GM21737 (cell line): ENCODE results near the gene AGAP1.

Source experiments
- ATAC-seq: cut with Tn5 transposase; IDR thresholded peaks from one replicate; pipeline ENCODE4 v1.9.1; 2021; ENCODE audit warnings: mild to moderate bottlenecking, moderate library complexity; ENCODE audit not compliant: unreplicated experiment

AGAP1 gene

DNA sequence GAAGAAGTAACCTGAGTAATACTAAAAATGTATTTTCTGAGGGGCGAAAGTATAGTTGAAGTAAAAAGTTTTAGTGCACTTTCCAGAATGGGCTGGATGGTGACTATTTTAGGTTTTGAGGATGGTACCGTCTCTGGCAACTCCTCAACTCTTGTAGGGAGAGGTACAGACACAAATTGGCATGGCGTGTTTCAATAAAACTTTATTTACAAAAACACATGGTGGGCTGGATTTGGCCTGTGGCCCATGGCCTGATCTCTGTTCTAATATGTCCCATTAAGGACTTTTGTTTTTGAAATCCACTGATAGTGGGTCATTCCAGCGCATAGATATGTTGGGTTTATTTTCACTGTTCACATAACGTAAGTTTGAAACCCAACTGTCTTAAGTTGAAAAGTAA, 132.8 kb downstream of the AGAP1 start:
- no peak for ATAC-seq

DNA sequence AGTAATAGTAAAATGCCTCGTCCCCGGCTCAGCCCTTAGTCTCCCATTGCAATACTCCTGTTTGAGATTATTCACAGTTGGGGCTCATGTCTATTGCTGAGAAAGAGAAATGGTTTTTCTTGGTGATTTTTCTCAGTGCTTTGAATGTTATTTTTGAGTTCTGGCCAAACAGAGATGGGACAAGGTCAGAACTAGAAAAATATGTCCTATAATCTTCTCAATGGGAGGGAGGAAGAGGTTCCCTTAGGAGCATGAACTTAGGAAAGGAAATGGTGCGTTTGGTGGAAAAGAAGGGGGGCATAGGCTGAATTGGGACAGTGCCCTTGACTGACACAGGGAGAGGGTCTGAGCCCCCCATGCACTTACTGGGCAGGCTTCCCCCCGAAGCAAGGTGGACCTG, 133.8 kb downstream of the AGAP1 start:
- no peak for ATAC-seq

DNA sequence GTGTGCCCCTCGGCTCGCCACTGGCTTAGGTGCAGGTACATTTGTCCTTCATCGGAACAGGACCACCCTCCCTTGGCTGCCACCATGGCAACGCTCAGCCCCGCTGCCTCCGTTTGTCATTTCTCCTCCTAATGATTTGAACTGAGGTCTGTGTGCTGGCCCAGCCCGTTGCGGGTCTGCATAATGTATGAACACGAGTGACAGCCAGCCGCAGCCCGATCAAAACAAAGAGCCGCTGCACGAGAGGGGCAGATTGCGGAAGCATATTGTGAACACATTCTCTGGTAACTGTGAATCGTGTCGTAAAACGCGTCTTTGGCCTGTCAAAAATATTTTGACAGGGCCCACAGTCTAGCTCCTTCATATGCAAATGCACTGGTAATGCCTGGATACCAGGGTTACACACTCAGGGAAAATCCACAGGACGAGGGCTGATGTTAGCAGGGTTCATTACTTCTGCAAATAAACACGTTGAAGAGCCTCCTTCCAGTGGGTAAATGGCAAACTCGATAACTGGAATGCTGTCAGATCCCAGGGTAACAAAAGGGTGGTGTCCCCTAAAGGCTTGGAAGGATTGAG, 137.0 kb downstream of the AGAP1 start:
- no peak for ATAC-seq

DNA sequence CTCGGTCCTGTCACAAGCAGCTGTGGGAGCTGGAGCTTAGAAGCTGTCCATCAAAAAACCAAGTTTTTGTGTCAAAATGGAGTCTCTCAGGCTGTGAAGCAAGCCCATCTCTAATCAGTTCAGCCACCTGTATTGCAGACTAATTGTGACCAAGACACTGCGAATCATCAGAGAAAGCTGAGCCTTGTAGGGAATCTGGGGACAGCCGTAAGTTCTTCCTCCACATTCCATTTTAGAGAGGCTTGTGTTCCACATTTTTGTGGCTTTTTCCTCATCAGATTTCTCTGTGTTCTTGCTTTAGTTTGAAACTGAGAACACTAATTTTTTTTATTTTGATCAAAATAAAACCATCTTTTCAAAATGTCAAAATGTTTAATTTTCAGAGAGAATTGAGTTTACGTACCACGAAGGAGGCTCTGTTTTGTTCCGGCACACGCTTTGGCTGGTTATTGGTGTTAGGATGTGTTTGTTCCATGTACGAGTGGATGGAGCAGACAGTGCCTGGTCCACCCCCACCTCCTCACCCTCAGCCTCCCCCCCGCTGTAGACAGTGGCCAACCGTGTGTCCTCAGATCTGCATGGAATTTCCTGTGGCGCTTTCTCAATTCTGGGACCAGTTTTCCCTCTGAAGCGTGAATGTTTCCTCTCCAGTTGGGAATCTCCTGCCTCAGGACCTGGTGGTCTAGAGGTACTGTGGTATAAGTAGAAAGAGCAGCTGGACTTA, 140.8 kb downstream of the AGAP1 start:
- no peak for ATAC-seq

DNA sequence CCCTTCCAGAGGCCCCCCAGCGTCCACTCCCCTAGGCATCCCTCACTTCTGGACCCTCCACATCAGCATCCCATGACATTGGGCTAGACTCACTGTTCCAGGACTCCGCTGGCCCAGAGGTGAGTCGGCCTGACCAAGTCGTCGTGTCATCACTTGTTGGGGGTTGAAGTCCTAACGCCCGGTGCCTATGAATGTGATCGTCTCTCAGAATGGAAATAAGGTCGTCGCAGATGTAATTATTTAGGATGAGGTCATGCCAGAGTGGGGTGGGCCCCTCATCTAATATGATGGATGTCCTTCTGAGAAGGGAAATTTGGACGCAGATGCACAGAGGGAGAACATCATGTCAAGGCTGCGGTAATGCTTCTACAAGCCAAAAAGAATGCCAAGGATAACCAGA, 142.7 kb downstream of the AGAP1 start:
- ATAC-seq, result no peak

DNA sequence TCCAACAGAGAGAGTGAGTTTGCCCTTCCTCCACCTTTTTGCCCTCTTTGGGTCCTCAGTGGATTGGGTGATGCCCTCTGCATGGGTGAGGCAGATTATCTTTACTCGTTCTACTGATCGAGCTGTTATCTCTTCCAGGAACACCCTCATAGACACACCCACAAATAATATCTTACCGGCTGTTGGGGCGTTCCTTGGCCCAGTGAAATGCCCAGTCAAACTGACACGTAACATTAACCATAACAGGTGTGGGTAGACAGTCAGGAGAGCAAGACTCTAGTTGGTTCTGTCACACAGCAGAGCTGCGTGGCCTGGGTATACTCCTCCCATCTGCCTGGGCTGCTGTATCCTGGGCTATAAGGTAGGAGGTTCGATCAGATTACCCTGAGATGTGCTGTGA, 144.1 kb downstream of the AGAP1 start:
- no peak for ATAC-seq

DNA sequence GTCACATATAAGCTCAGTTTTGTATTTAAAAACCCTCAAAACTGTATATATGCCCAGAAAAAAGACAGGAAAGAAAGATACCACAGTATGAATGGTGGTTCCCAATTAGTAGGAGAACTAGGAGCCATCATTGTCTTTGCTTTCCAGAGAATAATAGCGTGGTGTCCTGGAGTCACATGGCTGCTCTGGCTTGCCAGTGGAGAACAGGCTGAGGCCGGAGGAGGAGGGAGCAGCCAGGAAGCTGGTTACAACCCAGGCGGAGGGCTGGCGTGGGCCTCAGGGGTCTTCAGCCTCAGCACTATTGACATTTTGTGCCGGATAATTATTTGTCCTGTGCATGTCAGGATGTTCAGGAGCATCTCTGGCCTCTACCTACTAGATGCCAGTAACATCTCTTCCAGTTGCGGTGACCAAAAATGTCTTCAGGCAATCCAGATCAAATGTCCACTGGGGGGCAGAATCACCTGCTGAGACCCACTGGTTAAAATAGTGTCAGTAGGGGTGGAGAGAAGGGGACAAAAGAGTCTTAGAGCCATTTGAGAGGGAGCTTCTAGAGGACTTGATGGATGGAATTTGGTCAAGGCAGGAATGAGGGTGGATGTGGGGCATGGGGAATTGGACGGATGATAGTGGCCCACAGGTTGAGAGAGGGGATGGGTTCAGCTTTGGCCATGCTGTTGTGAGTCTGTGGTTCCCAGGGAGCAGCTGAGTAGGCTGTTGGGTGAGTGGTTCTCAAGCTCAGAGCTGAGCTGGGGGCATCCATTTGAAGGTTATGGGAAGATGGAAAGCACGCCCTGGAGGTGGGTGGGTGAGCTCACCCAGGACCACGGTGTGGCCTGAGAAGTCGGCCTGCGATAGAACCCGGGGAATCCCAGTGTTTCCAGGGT, 144.9 kb downstream of the AGAP1 start:
- ATAC-seq, result no peak

DNA sequence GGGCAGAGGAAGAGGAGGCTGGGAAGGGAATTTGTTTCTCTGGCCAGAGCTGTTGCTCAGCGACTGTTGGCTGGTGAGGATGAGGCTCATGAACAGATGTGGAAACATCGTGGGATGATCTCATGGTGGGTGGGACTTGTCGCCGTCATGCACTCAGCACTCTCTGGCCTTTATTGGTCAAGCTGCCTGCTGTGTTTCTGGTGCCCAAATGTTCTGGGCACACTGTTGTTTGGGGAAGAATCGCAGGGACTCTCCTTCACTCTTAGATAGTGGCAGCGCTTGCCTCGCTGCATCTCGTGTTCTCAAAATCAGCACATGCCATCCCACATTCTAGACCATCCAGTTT, 145.6 kb downstream of the AGAP1 start:
- ATAC-seq, result no peak

DNA sequence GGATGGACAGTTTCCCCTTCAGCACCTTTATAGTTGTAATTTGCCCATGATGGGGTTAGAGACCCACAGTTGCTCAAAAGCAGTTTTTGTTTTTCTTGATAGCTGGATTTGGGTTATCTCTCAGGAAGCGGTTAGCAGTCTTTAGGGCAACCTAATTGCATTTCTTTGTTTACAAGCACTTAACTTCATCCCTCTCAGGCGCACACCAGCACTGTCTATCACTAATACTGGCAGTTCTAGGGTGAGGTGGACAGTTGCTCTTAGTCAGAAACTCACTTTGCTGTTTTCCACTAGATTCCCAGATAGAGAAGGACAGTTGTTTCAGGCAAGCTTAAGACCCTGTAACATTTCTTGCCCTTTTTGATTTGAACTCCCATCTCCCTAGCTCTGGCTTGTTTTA, 146.0 kb downstream of the AGAP1 start:
- ATAC-seq, result no peak

DNA sequence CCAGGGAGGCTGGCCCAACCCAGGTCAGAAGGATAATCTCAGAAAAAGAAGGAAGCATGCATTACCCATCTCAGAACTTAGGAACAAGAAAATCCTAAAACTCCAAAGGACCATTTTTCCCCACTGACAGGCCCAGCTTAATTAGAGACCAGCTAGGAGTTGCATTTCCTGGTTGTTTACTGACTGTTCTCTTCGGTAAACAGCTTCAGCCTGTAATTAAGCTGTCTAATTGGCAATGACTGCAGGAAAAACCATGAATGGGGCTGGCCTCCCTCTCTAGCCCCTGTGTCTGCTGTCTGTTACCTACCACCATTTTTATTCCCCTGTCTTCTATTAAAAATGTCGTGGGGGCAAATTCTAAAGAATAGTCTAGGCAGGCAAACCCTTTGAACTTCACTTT, 146.5 kb downstream of the AGAP1 start:
- ATAC-seq, result no peak

DNA sequence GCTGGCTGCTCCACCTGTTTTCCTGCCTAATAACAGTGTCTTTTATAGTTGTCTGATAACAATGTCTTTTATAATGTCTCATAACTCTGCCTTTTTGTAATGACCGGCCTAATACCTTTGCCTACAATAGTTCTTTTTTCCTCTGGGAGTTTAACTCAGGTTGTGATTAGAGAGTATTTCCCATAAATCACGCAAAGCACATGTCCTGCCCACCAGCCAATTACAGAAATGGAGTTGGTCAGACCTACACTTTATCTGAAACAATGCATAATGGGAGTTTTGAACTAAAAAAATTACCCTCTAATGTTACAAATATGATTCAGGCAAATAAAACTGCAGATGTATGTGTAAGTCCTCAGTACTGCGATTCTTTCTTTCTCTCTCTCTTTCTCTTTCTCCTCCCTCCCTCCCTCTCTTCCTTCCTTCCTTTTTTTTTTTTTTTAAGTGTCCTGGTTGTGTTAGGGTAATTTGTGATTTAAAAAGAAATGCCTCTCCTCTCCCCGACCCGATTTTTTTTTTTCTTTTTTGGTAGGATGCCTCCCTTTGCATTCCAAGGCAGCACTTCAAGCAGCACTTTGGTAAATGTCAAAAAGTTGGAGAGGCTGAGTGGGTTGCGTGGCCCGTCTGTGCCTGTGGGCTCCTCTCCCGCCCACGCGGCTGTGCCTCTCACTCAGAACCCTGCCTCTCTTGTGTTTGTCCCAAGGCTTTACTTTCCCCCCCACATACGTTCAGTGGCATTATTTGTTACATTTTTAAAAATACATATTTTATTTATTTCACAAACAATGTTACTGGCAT, 147.3 kb downstream of the AGAP1 start:
- no peak for ATAC-seq

DNA sequence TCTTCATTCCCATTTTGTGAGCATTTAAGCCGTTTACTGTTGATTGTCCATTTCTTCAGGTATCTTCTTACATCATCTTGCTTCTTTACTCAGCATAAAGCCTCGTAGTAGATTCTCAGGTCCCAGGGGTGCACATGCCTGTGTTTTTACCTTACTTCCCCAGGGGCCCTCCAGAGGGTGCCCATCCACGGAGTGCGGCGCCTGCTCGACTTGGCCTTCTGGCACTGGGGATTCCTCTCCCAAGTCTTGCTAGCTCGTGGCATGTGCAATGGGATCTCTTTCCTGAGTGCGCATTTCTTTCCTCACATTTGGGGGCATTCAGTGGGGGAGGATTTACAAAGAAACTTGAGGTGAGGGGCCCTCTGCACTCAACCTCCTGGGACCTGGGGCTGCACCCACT, 148.1 kb downstream of the AGAP1 start:
- ATAC-seq, result no peak

DNA sequence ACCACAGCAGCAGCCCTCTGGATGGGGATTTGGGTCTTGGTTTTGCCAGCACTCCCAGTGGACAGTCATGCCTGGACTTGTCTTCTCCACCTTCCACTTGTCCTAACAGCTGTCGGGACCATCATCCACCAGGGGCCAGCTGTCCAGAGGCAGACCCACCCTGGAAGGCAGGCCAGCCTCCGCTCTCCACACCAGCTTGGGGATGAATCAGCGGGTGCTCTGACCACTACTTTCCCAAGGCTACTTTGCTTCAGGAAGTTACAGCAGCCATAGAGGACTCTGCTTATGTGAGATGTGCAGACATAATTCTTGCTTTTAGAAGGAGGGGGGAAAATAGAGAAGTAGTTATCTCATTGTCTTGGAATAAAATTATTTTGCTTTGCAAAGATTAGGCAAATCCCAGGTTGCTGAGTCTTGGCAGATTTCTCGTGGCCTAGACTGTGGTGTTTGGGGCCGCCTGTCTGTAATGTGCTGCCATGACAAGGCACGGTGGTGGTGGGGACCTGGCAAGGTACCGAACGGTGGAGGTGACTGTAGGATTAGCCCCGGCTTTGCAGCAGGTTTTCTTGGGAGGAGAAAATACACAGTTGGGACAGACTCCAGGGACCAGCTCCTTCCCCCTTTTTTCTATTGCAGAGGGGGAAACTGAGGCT, 148.7 kb downstream of the AGAP1 start:
- no peak for ATAC-seq

DNA sequence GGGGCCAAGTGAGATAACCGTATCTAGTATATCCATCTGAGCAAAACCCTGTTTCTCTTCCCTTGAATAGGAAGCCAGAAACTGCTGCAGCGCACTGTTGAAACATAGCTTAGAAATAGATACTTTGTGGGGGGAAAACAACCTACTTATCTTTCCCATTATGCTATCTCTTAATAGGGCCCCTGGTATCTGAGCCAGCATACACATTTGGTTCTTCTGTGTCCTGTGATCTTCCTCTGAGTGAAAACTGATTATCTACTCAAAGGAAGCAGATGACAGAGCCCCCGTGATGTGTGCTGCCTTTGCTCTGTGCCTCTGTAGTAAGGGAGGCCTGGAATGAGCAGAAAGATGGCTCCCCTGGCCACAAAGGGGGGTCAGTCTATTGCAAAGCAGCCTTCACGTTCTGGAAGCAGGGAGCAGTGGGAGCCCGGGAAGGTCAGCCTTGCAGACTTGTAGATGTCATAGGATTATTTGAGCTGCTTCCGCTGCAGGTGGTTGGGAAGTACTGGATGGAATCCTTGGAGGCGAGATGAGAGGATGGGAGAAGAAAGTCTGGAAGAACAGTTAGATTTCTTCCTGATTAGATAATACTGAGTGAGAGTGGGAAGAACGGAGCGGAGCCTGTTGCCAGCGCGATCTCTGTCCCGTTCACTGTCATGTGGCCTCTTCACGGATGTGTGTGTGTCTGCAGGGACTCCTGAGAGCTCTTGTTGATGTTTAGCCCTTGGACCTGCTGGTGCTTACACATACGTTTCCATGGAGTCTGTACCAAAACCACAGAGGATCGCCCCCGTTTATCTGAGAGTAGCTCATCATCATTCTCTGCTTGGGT, 150.1 kb downstream of the AGAP1 start:
- no peak for ATAC-seq

DNA sequence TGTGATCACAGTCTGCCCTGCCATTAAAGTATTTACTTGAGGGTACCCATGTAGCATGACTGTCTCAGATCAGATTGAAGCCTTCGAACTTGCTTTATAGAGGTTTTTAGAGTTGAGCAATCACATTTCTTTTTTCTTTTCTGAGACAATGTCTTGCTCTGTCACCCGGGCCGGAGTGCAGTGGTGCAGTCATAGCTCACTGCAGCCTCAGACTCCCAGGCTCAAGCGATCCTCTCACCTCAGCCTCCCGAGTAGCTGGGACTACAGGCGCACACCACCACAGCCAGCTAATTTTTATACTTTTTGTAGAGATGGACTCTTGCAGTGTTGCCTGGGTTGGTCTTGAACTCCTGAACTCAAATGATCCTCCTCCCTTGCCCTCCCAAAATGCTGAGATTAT, 153.4 kb downstream of the AGAP1 start:
- no peak for ATAC-seq

DNA sequence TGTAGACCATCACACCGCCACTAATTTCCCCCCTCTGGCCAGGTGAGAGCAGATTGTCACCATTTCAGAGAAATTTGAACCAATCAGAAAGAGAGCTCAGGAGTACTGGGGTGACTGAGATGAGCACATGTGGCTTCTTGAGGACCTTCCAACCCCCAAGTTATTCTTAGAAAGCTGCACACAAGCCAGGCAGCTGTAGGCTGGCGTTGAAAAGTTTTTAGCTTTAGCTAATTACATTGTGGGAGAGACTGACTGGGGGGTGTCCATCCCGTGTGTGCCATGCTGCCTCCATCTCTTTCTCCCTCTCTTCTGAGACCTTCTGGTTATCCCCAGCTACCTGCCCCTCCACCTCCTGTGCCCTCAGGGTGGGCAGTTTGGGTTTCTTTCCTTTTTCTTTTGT, 154.0 kb downstream of the AGAP1 start:
- ATAC-seq, result no peak

DNA sequence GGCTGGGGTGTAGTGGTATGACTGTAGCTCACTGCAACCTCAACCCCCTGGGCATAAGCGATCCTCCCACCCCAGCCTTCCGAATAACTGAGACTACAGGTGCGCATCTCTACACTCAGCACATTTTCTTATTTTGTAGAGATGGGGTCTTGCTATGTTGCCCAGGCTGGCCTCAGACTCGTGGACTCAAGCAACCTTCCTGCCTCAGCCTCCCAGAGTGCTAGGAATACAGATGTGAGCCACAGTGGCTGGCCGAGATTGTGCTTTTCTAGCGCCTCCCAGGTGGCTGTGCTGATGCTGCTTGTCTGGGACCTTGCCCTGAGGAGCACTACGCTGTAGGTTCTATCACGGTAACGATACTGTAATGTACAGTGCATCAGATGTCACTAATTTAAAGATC, 155.6 kb downstream of the AGAP1 start:
- ATAC-seq, result no peak

DNA sequence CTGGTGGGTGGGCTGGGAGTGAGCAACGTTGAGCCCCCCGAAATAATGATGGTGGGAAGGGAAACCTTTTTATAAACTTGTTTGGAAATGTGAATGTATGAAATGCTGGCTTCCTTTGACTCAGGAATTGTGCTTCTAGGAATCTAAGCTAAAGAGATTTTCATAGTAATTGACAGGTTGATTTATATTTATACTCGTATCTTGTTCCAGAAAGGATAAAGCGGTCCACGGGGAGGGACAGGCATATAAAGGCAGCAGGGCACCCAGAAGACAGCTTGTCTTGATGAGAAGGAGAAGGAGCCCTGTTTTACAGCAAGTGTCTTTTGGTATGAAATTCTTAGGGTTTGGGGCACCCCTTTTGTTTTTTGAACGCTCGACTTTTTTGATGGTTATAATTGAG, 157.8 kb downstream of the AGAP1 start:
- ATAC-seq, result no peak

DNA sequence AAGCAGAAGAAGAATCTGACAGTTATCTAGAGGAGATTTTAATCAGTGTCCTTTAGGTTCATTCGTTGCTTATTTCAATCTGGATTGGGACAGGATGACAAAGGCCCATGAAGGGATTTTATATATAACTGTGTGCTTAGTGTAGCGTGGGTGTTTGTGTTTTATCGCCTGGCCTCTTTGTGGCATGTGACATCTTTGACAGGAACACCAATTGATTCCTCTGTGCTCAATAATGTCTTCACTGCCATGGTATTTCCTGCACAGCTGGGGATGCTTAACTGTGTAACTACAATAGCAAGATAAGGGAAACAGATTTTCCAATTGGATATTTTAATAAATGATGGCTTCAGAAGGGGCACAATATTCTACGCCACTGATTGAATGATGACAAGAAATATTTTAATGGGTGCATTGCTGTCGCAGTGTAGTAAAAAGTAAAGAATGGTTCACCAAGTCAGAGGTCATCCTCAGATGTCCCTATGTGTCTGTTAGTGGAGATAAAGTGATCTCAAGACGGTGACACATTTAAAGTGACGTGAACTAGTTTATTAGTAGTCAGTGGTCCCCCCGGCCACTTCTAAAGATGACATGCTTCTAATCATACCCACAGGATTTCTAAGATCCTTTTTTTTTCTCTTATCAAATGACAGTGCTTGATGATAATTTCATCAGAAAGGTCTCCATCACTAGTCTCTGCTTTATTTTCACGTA, 160.4 kb downstream of the AGAP1 start:
- no peak for ATAC-seq
